GM12801 (cell line): ENCODE results near the gene HDAC5.

Experiments
- CTCF ChIP-seq: IDR thresholded peaks from one replicate; pipeline ENCODE4 v1.5.1; 2011; ENCODE audit warnings: control low read depth; ENCODE audit not compliant: insufficient read length; ENCODE audit errors: extremely low read depth

HDAC5 gene

DNA sequence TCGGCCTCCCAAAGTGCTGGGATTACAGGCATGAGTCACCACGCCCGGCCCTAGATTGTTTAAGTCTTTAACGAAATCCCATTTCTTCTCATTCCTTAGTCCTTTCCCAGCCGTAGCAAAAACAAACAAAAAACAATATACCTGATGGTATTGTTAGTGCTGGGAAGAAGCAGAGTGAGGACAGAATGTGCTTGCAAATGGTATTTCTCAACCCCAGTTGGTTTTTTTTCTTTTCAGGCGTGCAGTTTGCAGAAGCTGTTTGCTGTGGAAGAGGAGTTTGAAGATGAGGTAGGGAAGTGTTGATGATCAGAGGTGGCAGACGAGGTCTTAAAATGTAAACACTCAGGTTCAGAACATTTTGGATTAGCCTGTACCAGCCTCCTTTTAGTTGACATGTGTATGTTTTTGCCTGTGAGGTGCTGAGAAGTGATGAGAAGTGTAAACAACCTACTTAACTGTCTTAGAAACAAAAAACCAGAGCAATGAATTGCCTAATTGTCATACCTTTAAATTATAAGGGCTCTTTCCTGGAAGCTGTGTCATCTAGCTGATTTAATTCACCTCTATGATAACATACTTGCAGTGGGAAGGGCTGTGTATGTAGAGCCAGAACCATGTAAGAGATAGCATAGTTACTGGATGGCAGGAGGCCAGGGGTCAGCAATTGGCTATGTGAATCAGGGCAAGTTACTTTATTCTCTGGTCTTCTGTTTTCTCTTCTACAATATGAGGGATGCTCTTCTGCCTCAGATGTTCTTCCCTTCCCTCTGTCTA, 21.7 kb upstream of the HDAC5 start:
- no peak for TF ChIP-seq CTCF

GRCh38 chr17:44137891-44138709, 14.7 kb upstream of the HDAC5 start:
- no peak for TF ChIP-seq CTCF

GRCh38 chr17:44134752-44135568, 11.5 kb upstream of the HDAC5 start:
- TF ChIP-seq CTCF = no peak

GRCh38 chr17:44133918-44134476, 10.6 kb upstream of the HDAC5 start:
- TF ChIP-seq CTCF = no peak

- no peak for TF ChIP-seq CTCF
Observed at GRCh38 chr17:44132275-44132821, 8.9 kb upstream of the HDAC5 start.

DNA sequence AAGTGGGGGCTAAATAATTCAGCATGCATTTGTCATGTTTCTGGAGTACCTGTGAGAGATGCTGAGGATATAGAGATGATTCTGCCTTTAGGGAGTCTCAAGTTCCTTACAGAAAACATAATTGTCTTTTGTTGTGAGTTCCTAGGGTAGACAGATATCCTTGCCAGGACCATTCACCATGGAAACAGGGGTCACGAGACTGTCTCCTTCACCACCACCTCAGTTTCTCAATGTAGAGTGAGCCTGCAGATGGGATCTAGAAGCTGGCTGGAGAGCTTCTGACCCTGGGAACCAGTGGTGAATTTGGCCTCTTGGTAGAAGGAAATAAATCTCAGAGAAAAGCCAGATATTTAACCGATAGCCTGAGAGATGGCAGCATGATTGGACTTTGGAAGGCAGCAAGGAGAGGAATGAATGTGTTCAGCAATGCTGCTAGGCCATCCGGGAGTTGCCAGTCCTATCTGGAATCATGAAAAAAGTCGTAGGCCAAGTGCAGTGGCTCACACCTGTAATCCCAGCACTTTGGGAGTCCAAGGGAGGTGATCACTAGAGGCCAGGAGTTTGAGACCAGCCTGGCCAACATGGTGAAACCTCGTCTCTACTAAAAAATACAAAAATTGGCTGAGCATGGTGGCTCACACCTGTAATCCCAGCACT, 7.4 kb upstream of the HDAC5 start:
- TF ChIP-seq CTCF = no peak
